IMR-90 (cell line): ENCODE data around the gene ALK. TPM values are rescaled to one million over a fixed set of nuclear protein-coding genes. Genes with fewer than 3 reads are reported as not detected.

Experiments used
- ATAC-seq: fragments of 200-7000 bp; cut with Tn5 transposase; 2 replicates; pipeline ENCODE4 v1.9.1; 2020; ENCODE audit warnings: low read depth, mild to moderate bottlenecking, moderate library complexity
- BruUV-seq: library from RNA; stranded (reverse); fragments of 400-500 nt; replicated peaks from 2 replicates; lab custom pipeline; 2021; lab: Mats Ljungman, UMichigan
- CTCF ChIA-PET: fragments of 300-600 bp; formaldehyde crosslinking; extraction: SDS; loops from one replicate; lab custom pipeline; 2021; ENCODE audit warnings: antibody characterized with exemption; lab: Yijun Ruan, JAX
- POLR2A ChIA-PET: fragments of 300-600 bp; sonication (Branson Sonifier 250); formaldehyde crosslinking; loops from one replicate; lab custom pipeline; 2022; ENCODE audit warnings: antibody characterized with exemption; ENCODE audit not compliant: unreplicated experiment; lab: Charles Lee
- DNase-seq: peaks from one replicate; pipeline ENCODE4 v3.0.0; 2013
- H2AFZ ChIP-seq: replicated peaks from 2 replicates; pipeline ENCODE3; 2013; ENCODE audit warnings: low read length, mild to moderate bottlenecking; ENCODE audit not compliant: poor library complexity
- H2AK5ac ChIP-seq: 2 replicates; pipeline ENCODE4 v1.6.1; 2013; ENCODE audit warnings: low read depth, low read length, inconsistent platforms
- H2AK9ac ChIP-seq: replicated peaks from 2 replicates; pipeline ENCODE3; 2013; ENCODE audit warnings: mild to moderate bottlenecking, low read depth, low read length, moderate library complexity; ENCODE audit not compliant: poor library complexity
- H2BK120ac ChIP-seq: 2 replicates; pipeline ENCODE4 v1.6.1; 2013; ENCODE audit warnings: low read depth, low read length, inconsistent platforms
- H2BK15ac ChIP-seq: 3 replicates; pipeline ENCODE4 v1.6.1; 2013; ENCODE audit warnings: low read depth, low read length, inconsistent platforms
- H2BK20ac ChIP-seq: 2 replicates; pipeline ENCODE4 v1.6.1; 2013; ENCODE audit warnings: low read depth, mild to moderate bottlenecking, inconsistent platforms, low read length, moderate library complexity
- H2BK5ac ChIP-seq: 2 replicates; pipeline ENCODE4 v1.6.1; 2013; ENCODE audit warnings: mild to moderate bottlenecking, low read depth, low read length, inconsistent platforms; ENCODE audit not compliant: poor library complexity, severe bottlenecking
- H3K14ac ChIP-seq: replicated peaks from 2 replicates; pipeline ENCODE4 v1.6.1; 2013; ENCODE audit warnings: low read depth, low read length, inconsistent platforms
- H3K18ac ChIP-seq: 2 replicates; pipeline ENCODE4 v1.6.1; 2013; ENCODE audit warnings: low read depth, low read length, control low read depth
- H3K23ac ChIP-seq: 2 replicates; pipeline ENCODE4 v1.6.1; 2013; ENCODE audit warnings: low read depth, low read length, inconsistent platforms
- H3K27ac ChIP-seq: 2 replicates; pipeline ENCODE4 v1.5.1; 2013; ENCODE audit warnings: mild to moderate bottlenecking, control low read depth, low read length; ENCODE audit not compliant: insufficient read depth
- H3K27me3 ChIP-seq: 2 replicates; pipeline ENCODE4 v1.6.1; 2013; ENCODE audit warnings: low read length; ENCODE audit not compliant: control insufficient read depth, insufficient read depth
- H3K36me3 ChIP-seq: 2 replicates; pipeline ENCODE4 v1.6.1; 2013; ENCODE audit warnings: low read length, mixed read lengths; ENCODE audit not compliant: control insufficient read depth, insufficient read depth
- H3K4ac ChIP-seq: 2 replicates; pipeline ENCODE4 v1.6.1; 2013; ENCODE audit warnings: low read depth, low read length, inconsistent platforms
- H3K4me1 ChIP-seq: 2 replicates; pipeline ENCODE4 v1.6.1; 2013; ENCODE audit warnings: low read length, mixed read lengths; ENCODE audit not compliant: control insufficient read depth, insufficient read depth
- H3K4me2 ChIP-seq: 2 replicates; pipeline ENCODE4 v1.6.1; 2013; ENCODE audit warnings: low read depth, mild to moderate bottlenecking, control low read depth, low read length, moderate library complexity
- H3K4me3 ChIP-seq: 2 replicates; pipeline ENCODE4 v1.5.1; 2013; ENCODE audit warnings: low read depth, mild to moderate bottlenecking, control low read depth, low read length, moderate library complexity; ENCODE audit not compliant: insufficient read depth
- H3K56ac ChIP-seq: 2 replicates; pipeline ENCODE4 v1.6.1; 2013; ENCODE audit warnings: low read length, inconsistent platforms; ENCODE audit not compliant: insufficient read depth; ENCODE audit errors: extremely low read depth
- H3K79me1 ChIP-seq, 2 experiments: 2 replicates each; pipeline ENCODE4 v1.6.1; 2013; ENCODE audit warnings: low read length in 2 of 2, inconsistent platforms in 1 of 2, low read depth in 1 of 2
- H3K9ac ChIP-seq: 2 replicates; pipeline ENCODE4 v1.6.1; 2013; ENCODE audit warnings: low read depth, low read length, control low read depth
- H3K9me1 ChIP-seq: 2 replicates; pipeline ENCODE4 v1.6.1; 2013; ENCODE audit warnings: low read length, inconsistent platforms; ENCODE audit not compliant: insufficient read depth
- H3K9me3 ChIP-seq: 2 replicates; pipeline ENCODE4 v1.6.1; 2013; ENCODE audit warnings: low read length; ENCODE audit not compliant: control insufficient read depth, insufficient read depth
- H4K20me1 ChIP-seq: 2 replicates; pipeline ENCODE4 v1.6.1; 2013; ENCODE audit warnings: low read length, inconsistent platforms; ENCODE audit not compliant: insufficient read depth
- H4K5ac ChIP-seq: 2 replicates; pipeline ENCODE4 v1.6.1; 2013; ENCODE audit warnings: mild to moderate bottlenecking, low read depth, low read length, control low read depth
- H4K8ac ChIP-seq, 2 experiments: 2 replicates each; pipeline ENCODE4 v1.6.1; 2013; ENCODE audit warnings: low read depth in 2 of 2, low read length in 2 of 2, control low read depth in 1 of 2, inconsistent platforms in 1 of 2
- H4K91ac ChIP-seq: 2 replicates; pipeline ENCODE4 v1.6.1; 2013; ENCODE audit warnings: low read depth, low read length, inconsistent platforms; ENCODE audit not compliant: insufficient read depth
- POLR2A ChIP-seq: IDR thresholded peaks from 2 replicates; pipeline ENCODE4 v1.6.1; 2012; ENCODE audit warnings: mild to moderate bottlenecking, low read depth, low read length
- RAD21 ChIP-seq: IDR thresholded peaks from 2 replicates; pipeline ENCODE4 v1.6.1; 2012; ENCODE audit warnings: low read length, improper control_type of control experiment
- SMC3 ChIP-seq: fragments of 150-350 bp; IDR thresholded peaks from 2 replicates; pipeline ENCODE4 v1.6.1; 2016; ENCODE audit warnings: low read depth, mild to moderate bottlenecking, antibody characterized with exemption, low read length, moderate library complexity
- WGBS, 2 experiments: methylation state at CpG; one replicate each; pipeline versions ENCODE4 v1.1.5 to v1.1.7; 2013; ENCODE audit warnings: missing lambda C conversion rate in 2 of 2; ENCODE audit not compliant: insufficient read length in 1 of 2; ENCODE audit errors: extremely low coverage in 2 of 2; 5-methylcytosine and 5-hydroxymethylcytosine counted together
- dilution Hi-C: fragments of 300-500 bp; cut with HindIII; formaldehyde crosslinking; loops from one replicate; pipeline ENCODE4 v1.14.3; 2018; ENCODE audit warnings: low sequenced_read_pairs; ENCODE audit not compliant: unreplicated experiment
- in situ Hi-C: fragments of 300-500 bp; cut with MboI; formaldehyde crosslinking; loops from 3 replicates; pipeline ENCODE4 v1.14.3; 2019; ENCODE audit warnings: low sequenced_read_pairs, inconsistent platforms, mixed read lengths
- intact Hi-C: fragments of 100-400 bp; cut with micrococcal nuclease; formaldehyde crosslinking; loops from 2 replicates; pipeline ENCODE4 v1.10.0; 2022
- polyA plus RNA-seq, 3 experiments: library from polyadenylated mRNA; depleted of rRNA; stranded (reverse); fragments of >200 nt; gene quantifications; 2 replicates each; pipeline ENCODE4 v1.2.3, GENCODE V29; 2012; ENCODE audit warnings: low replicate concordance in 1 of 3
- total RNA-seq: library from RNA; depleted of rRNA; stranded (reverse); fragments of >200 nt; gene quantifications from 2 replicates; pipeline ENCODE4 v1.2.3, GENCODE V29; 2012
- TF ChIP-seq, protein P1 (sequence below): fragments of 150-350 bp; IDR thresholded peaks from 2 replicates; pipeline ENCODE4 v1.6.1; 2016; ENCODE audit warnings: low read depth, mild to moderate bottlenecking, low read length, moderate library complexity, borderline replicate concordance
- TF ChIP-seq, protein P2 (sequence below): fragments of 150-350 bp; IDR thresholded peaks from 2 replicates; pipeline ENCODE4 v1.6.1; 2017; ENCODE audit warnings: mild to moderate bottlenecking, antibody characterized with exemption, low read length, low read depth
- TF ChIP-seq, protein P3 (sequence below): conservative IDR thresholded peaks from 2 replicates; pipeline ENCODE4 v1.5.1; 2012; ENCODE audit warnings: mild to moderate bottlenecking, low read depth, low read length, improper control_type of control experiment

ALK gene
- total and polyA plus RNA-seq, 2 of the 4 experiments (the other 2 are of a cell fraction), result not detected

- no peak overlapping the region for H3K4ac ChIP-seq
- H2AFZ ChIP-seq, result no peak overlapping the region
- H4K91ac ChIP-seq, result no peak overlapping the region
- ATAC-seq, result no peak
- BruUV-seq, result no TSS peak
- peaks cover 7% of the 10 kb centered on the region for H3K27me3 ChIP-seq
- no peak overlapping the region for H3K14ac ChIP-seq
- 40% methylated on average over 1 of the region's 3 CpGs; no CpG with 5 or more reads in 1 of the 2 experiments for WGBS, 2 experiments
- DNase-seq, result no peak
- H3K4me3 ChIP-seq, result no peak overlapping the region
- no peak overlapping the region for H2AK5ac ChIP-seq
- H3K36me3 ChIP-seq, result no peaks in the 10 kb centered on the region
- H2BK15ac ChIP-seq, result no peak overlapping the region
- ChIA-PET POLR2A (interaction anchor here (0.7 kb wide), 1 partner anchor 11 kb away, joined by 3 read pairs; no protein-coding TSS in a partner anchor), CTCF (interaction anchor here (0.6 kb wide), 1 partner anchor 20 kb away, joined by 3 read pairs; no protein-coding TSS in a partner anchor)
- intact Hi-C loops (no loop called here), dilution Hi-C loops (no loop called here), in situ Hi-C loops (no loop called here)
- H3K79me1 ChIP-seq, result no peaks in the 10 kb centered on the region
- no peak overlapping the region for H3K56ac ChIP-seq
- H3K27ac ChIP-seq, result no peak overlapping the region
- no peak overlapping the region for H2BK5ac ChIP-seq
- no peaks in the 10 kb centered on the region for H3K4me1 ChIP-seq
- no peaks in the 10 kb centered on the region for H3K9me1 ChIP-seq
- no peak overlapping the region for H3K4me2 ChIP-seq
- no peak overlapping the region for H2BK20ac ChIP-seq
- H2BK120ac ChIP-seq, result no peak overlapping the region
- H3K9me3 ChIP-seq, result no peaks in the 10 kb centered on the region
- H4K20me1 ChIP-seq, result no peaks in the 10 kb centered on the region
- H4K8ac ChIP-seq, result no peak overlapping the region
- TF ChIP-seq RAD21, result no peak
- TF ChIP-seq SMC3, result no peak
- TF ChIP-seq, protein P1, sequence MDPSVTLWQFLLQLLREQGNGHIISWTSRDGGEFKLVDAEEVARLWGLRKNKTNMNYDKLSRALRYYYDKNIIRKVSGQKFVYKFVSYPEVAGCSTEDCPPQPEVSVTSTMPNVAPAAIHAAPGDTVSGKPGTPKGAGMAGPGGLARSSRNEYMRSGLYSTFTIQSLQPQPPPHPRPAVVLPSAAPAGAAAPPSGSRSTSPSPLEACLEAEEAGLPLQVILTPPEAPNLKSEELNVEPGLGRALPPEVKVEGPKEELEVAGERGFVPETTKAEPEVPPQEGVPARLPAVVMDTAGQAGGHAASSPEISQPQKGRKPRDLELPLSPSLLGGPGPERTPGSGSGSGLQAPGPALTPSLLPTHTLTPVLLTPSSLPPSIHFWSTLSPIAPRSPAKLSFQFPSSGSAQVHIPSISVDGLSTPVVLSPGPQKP, result no peak
- TF ChIP-seq POLR2A, result no peak
- TF ChIP-seq, protein P2, sequence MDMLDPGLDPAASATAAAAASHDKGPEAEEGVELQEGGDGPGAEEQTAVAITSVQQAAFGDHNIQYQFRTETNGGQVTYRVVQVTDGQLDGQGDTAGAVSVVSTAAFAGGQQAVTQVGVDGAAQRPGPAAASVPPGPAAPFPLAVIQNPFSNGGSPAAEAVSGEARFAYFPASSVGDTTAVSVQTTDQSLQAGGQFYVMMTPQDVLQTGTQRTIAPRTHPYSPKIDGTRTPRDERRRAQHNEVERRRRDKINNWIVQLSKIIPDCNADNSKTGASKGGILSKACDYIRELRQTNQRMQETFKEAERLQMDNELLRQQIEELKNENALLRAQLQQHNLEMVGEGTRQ, result no peak
- TF ChIP-seq, protein P3, sequence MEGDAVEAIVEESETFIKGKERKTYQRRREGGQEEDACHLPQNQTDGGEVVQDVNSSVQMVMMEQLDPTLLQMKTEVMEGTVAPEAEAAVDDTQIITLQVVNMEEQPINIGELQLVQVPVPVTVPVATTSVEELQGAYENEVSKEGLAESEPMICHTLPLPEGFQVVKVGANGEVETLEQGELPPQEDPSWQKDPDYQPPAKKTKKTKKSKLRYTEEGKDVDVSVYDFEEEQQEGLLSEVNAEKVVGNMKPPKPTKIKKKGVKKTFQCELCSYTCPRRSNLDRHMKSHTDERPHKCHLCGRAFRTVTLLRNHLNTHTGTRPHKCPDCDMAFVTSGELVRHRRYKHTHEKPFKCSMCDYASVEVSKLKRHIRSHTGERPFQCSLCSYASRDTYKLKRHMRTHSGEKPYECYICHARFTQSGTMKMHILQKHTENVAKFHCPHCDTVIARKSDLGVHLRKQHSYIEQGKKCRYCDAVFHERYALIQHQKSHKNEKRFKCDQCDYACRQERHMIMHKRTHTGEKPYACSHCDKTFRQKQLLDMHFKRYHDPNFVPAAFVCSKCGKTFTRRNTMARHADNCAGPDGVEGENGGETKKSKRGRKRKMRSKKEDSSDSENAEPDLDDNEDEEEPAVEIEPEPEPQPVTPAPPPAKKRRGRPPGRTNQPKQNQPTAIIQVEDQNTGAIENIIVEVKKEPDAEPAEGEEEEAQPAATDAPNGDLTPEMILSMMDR, result no peak
- H4K5ac ChIP-seq, result no peak overlapping the region
- no peak overlapping the region for H2AK9ac ChIP-seq
- no peak overlapping the region for H3K23ac ChIP-seq
- H3K18ac ChIP-seq, result no peak overlapping the region
- H3K9ac ChIP-seq, result no peak overlapping the region
Observed at GRCh38 chr2:29776406-29776805, 145.0 kb downstream of the ALK start.
